ENCODE data around the gene HMG20A.
"Not testable (repeated sequence)": the region's sequence is repeated elsewhere in the genome, so short reads cannot be mapped to it uniquely, and the experiment has no call there.

The HMG20A gene

DNA sequence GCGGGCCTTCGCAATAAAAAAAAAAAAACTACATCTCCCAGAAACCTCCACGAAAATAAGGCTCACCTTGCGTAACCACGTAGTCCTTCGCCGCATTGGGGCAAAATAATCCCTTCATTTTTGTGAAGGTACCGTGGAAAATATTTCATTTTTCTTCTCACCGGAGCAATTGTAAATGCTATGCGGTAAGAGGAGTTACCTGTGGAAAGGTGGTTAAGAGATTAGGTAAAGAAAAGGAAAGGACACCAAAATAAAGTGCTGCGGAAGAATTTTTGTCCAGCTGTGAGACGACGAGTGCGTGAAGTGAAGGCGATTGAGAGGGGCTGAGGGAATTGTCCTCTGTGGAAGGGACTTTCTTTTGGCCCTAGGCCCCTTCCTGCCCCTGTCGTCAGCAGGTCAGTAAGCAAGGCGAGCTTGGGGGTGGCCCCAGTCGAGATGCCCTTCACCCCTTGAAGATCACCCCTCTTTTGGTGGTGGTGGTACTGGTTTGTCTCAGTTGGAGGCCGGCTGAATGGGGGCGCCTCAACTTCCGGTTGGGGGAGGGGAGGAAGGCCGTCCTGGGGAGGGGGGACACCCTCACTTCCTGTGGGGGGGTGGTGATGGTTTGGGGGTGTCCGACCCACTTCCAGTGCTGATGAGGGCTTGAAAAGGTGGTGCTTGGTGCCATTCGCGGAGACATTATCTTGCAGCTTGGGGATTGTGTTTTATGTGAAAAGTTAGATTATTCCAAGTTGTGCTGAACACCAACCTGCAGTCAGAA, at the start of gene HMG20A:
HMG20A (plus strand) TSS at position 279 of the 760 bp plus-strand sequence. CDS start 37,520 bp downstream, outside the sequence.
- peak; percentile 83 for DNase-seq

DNA sequence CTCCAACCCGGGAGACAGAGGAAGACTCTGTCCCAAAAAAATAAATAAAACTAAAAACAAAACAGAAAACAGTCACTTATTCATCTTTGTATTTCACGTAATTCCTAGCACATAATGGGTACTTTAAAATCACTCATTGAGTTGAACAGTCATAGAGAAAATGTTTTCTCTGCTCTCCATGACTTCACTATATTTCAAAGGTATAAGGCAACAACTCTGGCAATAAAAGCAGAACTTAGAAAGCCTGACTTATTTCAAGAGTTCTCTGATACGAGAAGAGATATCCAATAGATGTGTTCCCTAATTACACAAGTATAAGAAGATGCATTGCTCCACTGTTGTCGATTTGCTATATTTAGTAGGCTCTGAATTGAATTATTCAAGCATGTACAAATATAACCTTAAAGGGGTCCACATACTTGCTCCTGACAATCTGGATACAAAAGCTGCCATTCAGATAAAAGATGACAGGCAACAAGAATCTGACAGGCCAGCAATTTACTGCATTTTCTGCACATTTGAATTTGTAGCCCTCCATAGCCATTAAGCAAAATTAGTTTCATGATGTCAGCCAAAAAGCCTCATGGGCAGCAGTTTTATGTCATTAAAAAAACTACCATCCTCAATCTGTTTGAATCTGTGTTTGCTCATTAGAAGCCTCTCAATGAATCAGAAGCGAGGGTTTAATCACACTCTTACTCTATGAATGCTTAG, 48.7 kb upstream of the HMG20A start:
- no peak for DNase-seq

- DNase-seq: no peak
Measured at GRCh38 chr15:77373441-77373840, 47.2 kb upstream of the HMG20A start.

DNA sequence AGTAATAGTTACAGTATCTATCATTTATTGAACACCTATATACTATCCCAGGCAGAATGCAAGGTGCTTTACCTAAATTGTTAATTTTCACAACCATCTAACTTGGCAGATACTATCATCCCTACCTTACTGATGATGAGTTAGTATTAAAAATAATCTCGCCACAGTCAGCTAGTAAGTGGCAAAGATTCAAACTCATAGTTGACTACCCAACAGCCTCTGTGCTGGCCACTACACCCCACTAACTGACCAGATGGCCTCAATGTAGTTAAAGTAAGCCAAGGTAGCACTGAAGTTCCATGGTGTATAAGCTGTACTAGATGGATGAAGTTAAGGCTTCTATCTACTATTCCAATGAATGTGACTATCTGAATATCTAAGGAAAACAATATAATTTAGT, 45.6 kb upstream of the HMG20A start:
- no peak for DNase-seq

DNA sequence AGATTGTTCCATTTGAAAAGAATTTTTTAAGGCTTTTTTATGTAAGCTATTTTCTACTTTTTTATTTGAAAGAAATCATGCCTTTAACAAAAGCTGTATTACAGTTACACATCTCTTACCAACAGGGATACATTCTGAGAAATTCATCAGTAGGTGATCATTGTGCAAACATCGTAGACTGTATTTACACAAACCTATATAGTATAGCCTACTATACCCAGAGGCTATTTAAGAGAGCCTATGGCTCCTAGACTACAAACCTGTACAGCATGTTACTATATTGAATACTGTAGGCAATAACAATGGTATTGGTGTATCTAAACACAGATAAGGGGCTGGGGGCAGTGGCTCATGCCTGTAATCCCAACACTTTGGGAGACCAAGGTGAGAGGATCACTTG, 43.9 kb upstream of the HMG20A start:
- DNase-seq: no peak

DNA sequence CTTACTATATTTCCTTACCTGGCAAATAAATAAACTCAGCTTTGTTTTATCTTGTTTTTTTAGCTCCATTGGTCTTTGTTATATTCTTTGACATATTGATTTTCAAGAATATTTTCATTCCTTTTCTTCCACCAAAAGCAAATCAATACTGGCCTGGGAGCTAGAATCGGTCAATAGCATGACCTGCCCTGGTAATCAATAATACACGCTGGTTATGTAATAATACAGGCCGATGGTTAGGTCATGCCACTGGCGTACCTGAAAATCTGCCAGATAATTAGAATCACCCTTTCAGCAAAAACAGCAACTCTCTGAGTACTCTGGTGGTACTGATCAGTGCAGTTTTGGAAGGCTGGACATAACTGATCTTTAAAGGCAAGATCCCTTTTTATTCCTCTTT, 40.7 kb upstream of the HMG20A start:
- DNase-seq: no peak

GRCh38 chr15:77384086-77384485, 36.6 kb upstream of the HMG20A start:
- DNase-seq: no peak

- no peak for DNase-seq
Measured at GRCh38 chr15:77384589-77385359, 35.9 kb upstream of the HMG20A start.

GRCh38 chr15:77386626-77387025, 34.1 kb upstream of the HMG20A start:
- DNase-seq: no peak

- DNase-seq: peak; percentile 52
Measured at GRCh38 chr15:77387365-77388105, 33.2 kb upstream of the HMG20A start.

DNA sequence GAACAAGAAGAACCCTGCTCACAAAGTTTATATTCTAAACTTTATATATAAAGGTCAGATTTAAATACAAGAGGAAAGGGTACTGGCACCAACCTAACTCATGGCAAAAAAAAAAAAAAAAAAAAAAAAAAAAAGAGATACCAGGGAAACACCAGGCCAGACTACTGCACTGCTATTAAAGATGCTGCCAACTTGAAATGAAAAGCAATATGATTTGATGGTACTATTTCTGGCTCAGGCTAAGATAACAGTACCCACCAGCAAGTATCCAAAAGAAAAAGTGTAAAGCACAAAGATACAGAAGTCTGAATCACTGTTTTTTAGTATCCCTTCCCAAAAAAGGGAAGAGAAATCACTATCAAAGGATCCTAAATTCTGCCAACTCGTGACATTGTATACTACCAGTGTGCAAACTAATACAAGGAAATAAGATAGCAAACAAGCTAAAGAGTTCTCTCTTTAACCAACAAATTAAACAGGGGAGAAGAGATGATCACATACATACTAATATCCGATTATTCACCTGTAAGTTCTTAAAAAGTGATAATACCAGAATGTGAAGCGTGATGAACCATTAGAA, 29.2 kb upstream of the HMG20A start:
- DNase-seq: no peak

DNA sequence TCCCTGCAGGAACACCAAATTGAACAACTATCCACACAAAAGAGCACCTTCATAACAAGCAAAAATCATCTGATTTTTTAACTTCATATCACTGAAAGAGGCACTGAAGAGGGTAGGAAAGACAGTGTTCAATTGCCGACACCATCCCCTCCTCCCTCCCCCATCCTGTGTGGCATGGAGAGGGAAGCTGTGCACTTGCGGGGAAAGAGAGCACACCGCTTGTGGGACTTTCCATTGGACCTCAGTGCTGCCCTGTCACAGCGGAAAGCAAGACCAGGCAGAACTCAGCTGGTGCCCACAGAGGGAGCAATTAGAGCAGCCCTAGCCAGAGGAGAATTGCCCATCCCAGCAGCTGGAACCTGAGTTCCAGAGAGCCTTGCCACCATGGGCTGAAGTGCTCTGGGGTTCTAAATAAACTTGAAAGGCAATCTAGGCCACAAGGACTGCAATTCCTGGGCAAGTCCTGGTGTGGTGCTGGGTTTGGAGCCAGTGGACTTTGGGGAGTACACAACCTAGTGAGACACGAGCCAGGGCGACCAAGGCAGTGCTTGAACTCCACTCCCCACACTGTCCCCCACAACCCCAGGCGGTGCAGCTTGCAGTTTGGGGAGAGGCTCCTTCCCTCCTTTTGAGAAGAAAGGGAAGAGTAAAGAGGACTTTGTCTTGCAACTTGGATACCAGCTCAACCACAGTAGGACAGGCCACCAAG, 27.8 kb upstream of the HMG20A start:
- no peak for DNase-seq

DNA sequence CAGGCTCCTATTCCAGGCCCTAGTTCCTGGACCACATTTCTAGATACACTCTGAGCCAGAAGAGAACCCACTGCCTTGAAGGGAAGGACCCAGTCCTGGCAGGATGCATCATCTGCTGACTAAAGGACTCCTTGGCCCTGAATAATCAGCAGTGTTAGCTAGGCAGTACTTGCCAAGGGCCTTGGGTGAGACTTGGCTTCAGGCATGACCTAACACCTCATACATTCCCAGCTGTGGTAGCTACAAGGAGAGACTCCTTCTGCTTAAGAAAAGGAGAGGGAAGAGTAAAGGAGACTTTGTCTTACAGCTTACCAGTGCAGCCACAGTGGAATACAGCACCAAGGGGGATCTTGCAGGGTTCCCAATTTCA, 27.2 kb upstream of the HMG20A start:
- DNase-seq: peak; percentile 80

GRCh38 chr15:77395013-77395774, 25.5 kb upstream of the HMG20A start:
- DNase-seq: no peak

- DNase-seq: no peak
Measured at GRCh38 chr15:77396692-77397091, 24.0 kb upstream of the HMG20A start.

DNA sequence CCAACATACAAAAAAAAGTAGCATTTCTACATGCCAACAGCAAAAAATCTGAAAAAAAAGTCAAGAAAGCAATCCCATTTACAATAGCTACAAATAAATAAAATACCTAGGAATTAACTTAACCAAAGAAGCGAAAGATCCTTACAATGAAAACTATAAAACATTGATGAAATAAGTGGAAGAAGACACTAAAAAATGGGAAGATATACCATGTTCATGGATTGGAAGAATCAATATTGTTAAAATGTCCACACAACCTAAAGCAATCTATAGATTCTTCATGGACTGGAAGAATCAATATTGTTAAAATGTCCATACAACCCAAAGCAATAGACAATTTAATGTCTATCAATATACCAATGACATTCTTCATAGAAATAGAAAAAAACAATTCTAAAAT, 21.8 kb upstream of the HMG20A start:
- no peak for DNase-seq

DNA sequence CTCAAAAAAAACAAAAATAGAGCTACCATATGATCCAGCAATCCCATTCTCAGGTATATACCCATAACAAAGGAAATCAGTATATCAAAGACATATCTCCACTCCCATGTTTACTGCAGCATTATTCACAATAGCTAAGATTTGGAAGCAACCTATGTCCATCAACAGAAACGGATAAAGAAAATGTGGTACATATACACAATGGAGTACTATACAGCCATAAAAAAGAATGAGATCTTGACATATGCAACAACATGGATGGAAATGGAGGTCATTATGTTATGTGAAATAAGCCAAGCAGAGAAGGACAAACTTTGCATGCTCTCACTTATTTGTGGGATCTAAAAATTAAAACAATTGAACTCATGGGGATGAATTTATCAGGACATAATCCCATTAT, 20.4 kb upstream of the HMG20A start:
- no peak for DNase-seq

DNA sequence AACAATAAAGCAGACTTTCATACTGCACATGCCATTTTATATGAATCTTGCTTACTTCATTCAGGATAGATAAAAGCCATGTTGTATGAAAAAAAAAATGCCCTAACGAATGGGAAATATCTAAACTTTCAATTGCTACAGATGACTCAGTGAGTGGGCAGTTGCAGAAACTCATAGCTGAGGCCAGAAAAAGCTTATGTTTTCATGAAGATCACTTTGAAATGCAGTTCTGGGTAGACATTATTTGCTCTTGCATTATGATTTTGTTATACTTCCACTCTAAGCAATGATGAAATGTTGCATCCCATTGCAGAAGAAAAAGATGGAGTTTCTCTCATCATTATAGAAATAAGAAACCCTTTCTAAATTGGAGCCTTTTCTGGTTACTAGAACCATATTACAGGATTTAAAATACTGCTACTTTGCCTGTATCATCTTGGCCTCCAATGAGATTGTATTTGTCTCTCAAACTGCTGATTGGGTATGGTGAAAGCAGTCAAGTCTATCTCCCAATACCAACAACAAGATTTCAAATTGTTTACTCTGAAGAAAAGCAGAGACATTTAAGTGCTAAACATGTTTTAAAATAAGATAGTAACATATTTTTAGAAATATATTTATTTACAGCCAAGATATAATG, 17.8 kb upstream of the HMG20A start:
- DNase-seq: peak; percentile 68

- not testable (repeated sequence) for DNase-seq
Measured at GRCh38 chr15:77406173-77406759, 14.4 kb upstream of the HMG20A start.

GRCh38 chr15:77406846-77407245, 13.8 kb upstream of the HMG20A start:
- no peak for DNase-seq

All from EL (cell line).